Tibial nerve (tissue), 4 donors: Measurements from ENCODE around the gene CPA4. TPM values are rescaled to one million over a fixed set of nuclear protein-coding genes. Genes with fewer than 3 reads are reported as not detected.

Source experiments
- DNase-seq, 2 donors: peaks; one replicate each; pipeline ENCODE4 v3.0.0-alpha.2; 2019; ENCODE audit warnings: low spot score in 2 of 2
- H3K27ac ChIP-seq, 4 donors: fragments of 200-600 bp; sonication (generic) in 3 of 4; one replicate each; pipeline ENCODE4 v1.5.1; 2017 to 2019; ENCODE audit warnings: mild to moderate bottlenecking in 1 of 4
- H3K27me3 ChIP-seq, 2 donors: fragments of 200-600 bp; sonication (generic) in 1 of 2; one replicate each; pipeline versions ENCODE4 v1.5.1 to v1.6.0; 2017 to 2019
- H3K36me3 ChIP-seq, 3 donors: fragments of 200-600 bp; sonication (generic); one replicate each; pipeline ENCODE4 v1.5.1; 2018 to 2019
- H3K4me1 ChIP-seq, 4 donors: fragments of 200-600 bp; sonication (generic) in 3 of 4; one replicate each; pipeline ENCODE4 v1.5.1; 2017 to 2019
- H3K4me3 ChIP-seq, 4 donors: fragments of 200-600 bp; sonication (generic) in 3 of 4; one replicate each; pipeline ENCODE4 v1.5.1; 2017 to 2019; ENCODE audit warnings: mild to moderate bottlenecking in 1 of 4, moderate library complexity in 1 of 4
- H3K9me3 ChIP-seq, 4 donors: fragments of 200-600 bp; sonication (generic) in 3 of 4; one replicate each; pipeline ENCODE4 v1.5.1; 2017 to 2019
- CTCF ChIP-seq, 5 experiments: fragments of 200-600 bp in 3 of 5; fragments of 450-650 bp in 2 of 5; sonication (generic) in 3 of 5; IDR thresholded peaks; one replicate each; pipeline ENCODE4 v1.5.1; 2016 to 2019; ENCODE audit warnings: antibody characterized with exemption in 5 of 5, mild to moderate bottlenecking in 3 of 5, moderate library complexity in 2 of 5
- EP300 ChIP-seq, 2 donors: sonication (generic); formaldehyde crosslinking; IDR thresholded peaks; one replicate each; pipeline ENCODE4 v1.6.1; 2017; ENCODE audit warnings: antibody characterized with exemption in 2 of 2, mild to moderate bottlenecking in 1 of 2
- POLR2A ChIP-seq, 2 donors: fragments of 450-650 bp; IDR thresholded peaks; one replicate each; pipeline ENCODE4 v1.6.1; 2017; ENCODE audit warnings: antibody characterized with exemption in 2 of 2, mild to moderate bottlenecking in 2 of 2, moderate library complexity in 2 of 2
- WGBS, 2 donors: methylation state at CpG; one replicate each; pipeline ENCODE4 v1.1.5; 2018; 5-methylcytosine and 5-hydroxymethylcytosine counted together
- total RNA-seq, 4 donors: library from RNA; depleted of rRNA; stranded (reverse); fragments of >200 nt; gene quantifications; one replicate each; pipeline ENCODE4 v1.1.0, GENCODE V29; 2016

Gene CPA4
- total RNA-seq, 4 donors from 2014 or later, result 5.4 TPM; not detected in 3

- peaks cover 0 to 45% (median 20%) of the 10 kb centered on the region in 4 donors for H3K4me1 ChIP-seq
- WGBS, 2 donors, result 42 to 45% methylated on average over 9 of the region's 9 CpGs
- TF ChIP-seq CTCF (IDR thresholded peaks at IDR 0.05) (no peak), EP300 (IDR thresholded peaks at IDR 0.05) (peak in 1 of 2 donors; percentile 43)
- H3K27me3 ChIP-seq, result no peaks in the 10 kb centered on the region
- DNase-seq, result peak in 1 of 2 donors; percentile 53
- H3K4me3 ChIP-seq, result no peak overlapping the region
- peaks cover 0 to 18% (median 0%) of the 10 kb centered on the region in 4 donors for H3K9me3 ChIP-seq
- H3K36me3 ChIP-seq, result no peaks in the 10 kb centered on the region
- H3K27ac ChIP-seq, result peak overlapping the region; percentile 54 to 87 (median 68)
Observed at GRCh38 chr7:130356121-130356875, 63.3 kb downstream of the CPA4 start.

- Histone ChIP-seq H3K27me3 (no peaks in the 10 kb centered on the region), H3K4me3 (no peak overlapping the region), H3K36me3 (no peaks in the 10 kb centered on the region), H3K4me1 (peaks cover 0 to 38% (median 15%) of the 10 kb centered on the region in 4 donors), H3K27ac (peak overlapping the region; percentile 54 to 87 (median 68)), H3K9me3 (peaks cover 0 to 18% (median 0%) of the 10 kb centered on the region in 4 donors)
- TF ChIP-seq CTCF (IDR thresholded peaks at IDR 0.05) (no peak), EP300 (IDR thresholded peaks at IDR 0.05) (peak in 1 of 2 donors; percentile 74), POLR2A (IDR thresholded peaks at IDR 0.05) (no peak)
- WGBS, 2 donors, result 62 to 63% methylated on average over 16 of the region's 16 CpGs
- peak; percentile 59 to 75 for DNase-seq
Observed at GRCh38 chr7:130356876-130357611, 64.1 kb downstream of the CPA4 start.

- Histone ChIP-seq H3K27me3 (no peaks in the 10 kb centered on the region), H3K4me3 (no peak overlapping the region), H3K9me3 (peaks cover 0 to 18% (median 0%) of the 10 kb centered on the region in 4 donors), H3K27ac (no peak overlapping the region), H3K36me3 (no peaks in the 10 kb centered on the region), H3K4me1 (peaks cover 0 to 23% (median 13%) of the 10 kb centered on the region in 4 donors)
- DNase-seq, result no peak
- 93 to 100% methylated on average over 4 of the region's 4 CpGs for WGBS, 2 donors
- TF ChIP-seq EP300 (IDR thresholded peaks at IDR 0.05), result no peak
- TF ChIP-seq CTCF (IDR thresholded peaks at IDR 0.05), result no peak
- no peak for TF ChIP-seq POLR2A (IDR thresholded peaks at IDR 0.05)
Observed at GRCh38 chr7:130358471-130358870, 65.5 kb downstream of the CPA4 start.

- TF ChIP-seq CTCF (IDR thresholded peaks at IDR 0.05) (no peak), POLR2A (IDR thresholded peaks at IDR 0.05) (no peak), EP300 (IDR thresholded peaks at IDR 0.05) (no peak)
- H3K4me3 ChIP-seq, result no peak overlapping the region
- peaks cover 0 to 18% (median 0%) of the 10 kb centered on the region in 4 donors for H3K9me3 ChIP-seq
- no peak overlapping the region for H3K27ac ChIP-seq
- H3K27me3 ChIP-seq, result no peaks in the 10 kb centered on the region
- 98 to 100% methylated on average over 5 of the region's 5 CpGs for WGBS, 2 donors
- H3K36me3 ChIP-seq, result no peaks in the 10 kb centered on the region
- peaks cover 0 to 20% (median 13%) of the 10 kb centered on the region in 4 donors for H3K4me1 ChIP-seq
- no peak for DNase-seq
Observed at GRCh38 chr7:130359276-130359857, 66.4 kb downstream of the CPA4 start.
